ENCODE results near the gene TXNL4A. TPM values are rescaled to one million over a fixed set of nuclear protein-coding genes. Genes with fewer than 3 reads are reported as not detected.
A peak's percentile ranks its signal among the peaks of the same experiment; 100 is the strongest.

TXNL4A gene
- total RNA-seq, 2 experiments from 2014 or later: 185 to 186 TPM

DNA sequence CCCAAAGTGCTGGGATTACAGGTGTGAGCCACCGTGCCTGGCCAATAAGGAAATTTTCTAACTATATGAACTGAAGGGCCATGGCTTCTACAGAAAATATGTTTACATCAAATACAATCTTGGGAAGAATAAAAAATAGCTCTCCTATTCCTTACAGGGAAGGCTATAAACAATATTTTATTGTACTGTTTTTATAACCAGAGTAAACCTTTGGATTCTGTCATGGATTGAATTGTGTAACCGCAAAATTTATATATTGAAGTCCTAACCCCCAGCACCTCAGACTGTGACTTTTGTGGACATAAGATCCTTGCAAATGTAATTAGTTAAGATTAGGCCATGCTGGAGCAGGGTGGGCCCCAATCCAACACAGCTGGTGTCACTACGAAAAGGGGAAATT is 15.6 kb downstream of the TXNL4A start:
- no peak overlapping the region for H3K27ac Mint-ChIP-seq
- H3K4me3 Mint-ChIP-seq: no peak overlapping the region
- H3K4me1 Mint-ChIP-seq (ENCODE audit: low read depth): peaks cover 5% of the 10 kb centered on the region
- CTCF ChIA-PET: interaction anchor here (0.6 kb wide), 1 partner anchor 12 kb away, joined by 3 read pairs; no protein-coding TSS in a partner anchor
- intact Hi-C loops (cut with micrococcal nuclease): no loop called here
- DNase-seq: no peak
- no peaks in the 10 kb centered on the region for H3K27me3 Mint-ChIP-seq (ENCODE audit: low read depth)
- peaks cover 38% of the 10 kb centered on the region for H3K36me3 Mint-ChIP-seq (ENCODE audit: low read depth)
- no peaks in the 10 kb centered on the region for H3K9me3 Mint-ChIP-seq

GRCh38 chr18:79971986-79972385 is 16.4 kb downstream of the TXNL4A start:
- intact Hi-C loops (cut with micrococcal nuclease): no loop called here
- DNase-seq: no peak
- Mint-ChIP-seq H3K36me3 (ENCODE audit: low read depth) (peaks cover 38% of the 10 kb centered on the region), H3K4me1 (ENCODE audit: low read depth) (peaks cover 6% of the 10 kb centered on the region), H3K27me3 (ENCODE audit: low read depth) (no peaks in the 10 kb centered on the region), H3K4me3 (no peak overlapping the region), H3K9me3 (no peaks in the 10 kb centered on the region), H3K27ac (peak overlapping the region; percentile 68)
- CTCF ChIA-PET: interaction anchor here (0.6 kb wide), 1 partner anchor 13 kb away, joined by 3 read pairs; no protein-coding TSS in a partner anchor

GRCh38 chr18:79971211-79971952 is 17.0 kb downstream of the TXNL4A start:
- H3K4me1 Mint-ChIP-seq (ENCODE audit: low read depth): peaks cover 6% of the 10 kb centered on the region
- DNase-seq: no peak
- no peaks in the 10 kb centered on the region for H3K9me3 Mint-ChIP-seq
- no peak overlapping the region for H3K4me3 Mint-ChIP-seq
- intact Hi-C loops (cut with micrococcal nuclease): no loop called here
- H3K27me3 Mint-ChIP-seq (ENCODE audit: low read depth): no peaks in the 10 kb centered on the region
- H3K36me3 Mint-ChIP-seq (ENCODE audit: low read depth): peaks cover 38% of the 10 kb centered on the region
- CTCF ChIA-PET: no interaction called here
- no peak overlapping the region for H3K27ac Mint-ChIP-seq

- intact Hi-C loops (cut with micrococcal nuclease): no loop called here
- Mint-ChIP-seq H3K27me3 (ENCODE audit: low read depth) (no peaks in the 10 kb centered on the region), H3K36me3 (ENCODE audit: low read depth) (peaks cover 35% of the 10 kb centered on the region), H3K27ac (no peak overlapping the region), H3K9me3 (no peaks in the 10 kb centered on the region), H3K4me1 (ENCODE audit: low read depth) (peaks cover 7% of the 10 kb centered on the region), H3K4me3 (no peak overlapping the region)
- DNase-seq: no peak
- CTCF ChIA-PET: no interaction called here
These were observed 17.8 kb downstream of the TXNL4A start for GRCh38 chr18:79970419-79971133.

- peaks cover 21% of the 10 kb centered on the region for H3K4me1 Mint-ChIP-seq (ENCODE audit: low read depth)
- intact Hi-C loops (cut with micrococcal nuclease): loop anchor here (1.0 to 2.0 kb wide), 2 partner anchors 23 to 287 kb away; partner anchors contain the start of genes CTDP1 and TXNL4A
- peak overlapping the region; percentile 80 for H3K27ac Mint-ChIP-seq
- peak overlapping the region; percentile 71 for H3K4me3 Mint-ChIP-seq
- H3K27me3 Mint-ChIP-seq (ENCODE audit: low read depth): no peaks in the 10 kb centered on the region
- CTCF ChIA-PET: interaction anchor here (1.0 kb wide), 1 partner anchor 24 kb away, joined by 3 read pairs; no protein-coding TSS in a partner anchor
- H3K9me3 Mint-ChIP-seq: no peaks in the 10 kb centered on the region
- peaks cover 6% of the 10 kb centered on the region for H3K36me3 Mint-ChIP-seq (ENCODE audit: low read depth)
- DNase-seq: peak; percentile 50
These were observed 23.1 kb downstream of the TXNL4A start for GRCh38 chr18:79965119-79965902.

GRCh38 chr18:79964330-79965118 is 23.8 kb downstream of the TXNL4A start, which contains the start of gene HSBP1L1:
HSBP1L1 (plus strand) TSS chr18:79964643; CDS start chr18:79964736, 93 bp downstream.
- Mint-ChIP-seq H3K4me1 (ENCODE audit: low read depth) (peaks cover 23% of the 10 kb centered on the region), H3K36me3 (ENCODE audit: low read depth) (peaks cover 4% of the 10 kb centered on the region)
- CTCF ChIA-PET: interaction anchor here (0.6 to 1.0 kb wide), 3 partner anchors 20 to 124 kb away, joined by 3 to 5 read pairs (median 4); no protein-coding TSS in a partner anchor

GRCh38 chr18:79963658-79964329 is 24.6 kb downstream of the TXNL4A start:
- intact Hi-C loops (cut with micrococcal nuclease): loop anchor here (1.0 to 5.0 kb wide), 3 partner anchors 12 to 285 kb away; partner anchors contain the start of genes CTDP1, KCNG2 and SLC66A2
- DNase-seq: no peak
- no peaks in the 10 kb centered on the region for H3K9me3 Mint-ChIP-seq
- H3K27ac Mint-ChIP-seq: no peak overlapping the region
- peaks cover 2% of the 10 kb centered on the region for H3K36me3 Mint-ChIP-seq (ENCODE audit: low read depth)
- H3K4me3 Mint-ChIP-seq: peak overlapping the region; percentile 43
- no peaks in the 10 kb centered on the region for H3K27me3 Mint-ChIP-seq (ENCODE audit: low read depth)
- CTCF ChIA-PET: interaction anchor here (0.6 to 0.7 kb wide), 2 partner anchors 21 to 123 kb away, joined by 4 to 5 read pairs; no protein-coding TSS in a partner anchor
- H3K4me1 Mint-ChIP-seq (ENCODE audit: low read depth): peaks cover 23% of the 10 kb centered on the region

More at GRCh38 chr18:79964330-79965118, 23.8 kb downstream of the TXNL4A start, which contains the start of gene HSBP1L1:
- no peaks in the 10 kb centered on the region for H3K9me3 Mint-ChIP-seq
- DNase-seq: peak; percentile 78
- H3K27me3 Mint-ChIP-seq (ENCODE audit: low read depth): no peaks in the 10 kb centered on the region
- H3K27ac Mint-ChIP-seq: peak within 1 kb of the TSS; percentile 80
- intact Hi-C loops (cut with micrococcal nuclease): loop anchor here (1.0 to 5.0 kb wide), 4 partner anchors 13 to 286 kb away; partner anchors contain the start of genes CTDP1, KCNG2, SLC66A2 and TXNL4A
- H3K4me3 Mint-ChIP-seq: peak within 1 kb of the TSS; percentile 71

- CTCF ChIA-PET: no interaction called here
- Mint-ChIP-seq H3K27me3 (ENCODE audit: low read depth) (no peaks in the 10 kb centered on the region), H3K4me1 (ENCODE audit: low read depth) (peaks cover 23% of the 10 kb centered on the region), H3K4me3 (no peak overlapping the region), H3K9me3 (no peaks in the 10 kb centered on the region), H3K36me3 (ENCODE audit: low read depth) (peaks cover 2% of the 10 kb centered on the region), H3K27ac (no peak overlapping the region)
- no peak for DNase-seq
- intact Hi-C loops (cut with micrococcal nuclease): loop anchor here (5.0 kb wide), 1 partner anchor 166 kb away; the partner anchor contains the start of gene KCNG2
These were observed 25.3 kb downstream of the TXNL4A start for GRCh38 chr18:79962835-79963657.

GRCh38 chr18:79962311-79962710 is 26.1 kb downstream of the TXNL4A start:
- CTCF ChIA-PET: interaction anchor here (1.1 kb wide), 1 partner anchor 23 kb away, joined by 3 read pairs; no protein-coding TSS in a partner anchor
- intact Hi-C loops (cut with micrococcal nuclease): loop anchor here (5.0 kb wide), 1 partner anchor 165 kb away; the partner anchor contains the start of gene KCNG2
- Mint-ChIP-seq H3K36me3 (ENCODE audit: low read depth) (peaks cover 2% of the 10 kb centered on the region), H3K4me3 (no peak overlapping the region), H3K9me3 (no peaks in the 10 kb centered on the region), H3K4me1 (ENCODE audit: low read depth) (peaks cover 23% of the 10 kb centered on the region), H3K27ac (no peak overlapping the region), H3K27me3 (ENCODE audit: low read depth) (no peaks in the 10 kb centered on the region)
- no peak for DNase-seq

Measured in activated naive CD4-positive, alpha-beta T cell treated with anti-CD3 and anti-CD28 coated beads for 36 hours (primary cell).